Hematopoietic multipotent progenitor cell treated with erythropoietin and hydrocortisone succinate and interleukin-3 and kit ligand, for 4 days (in vitro differentiated cells): ENCODE results near the gene COLEC12.
A peak's percentile ranks its signal among the peaks of the same experiment; 100 is the strongest.

ENCODE experiments used
- DNase-seq: peaks from one replicate; pipeline ENCODE4 v3.0.0-alpha.2; 2015

Gene COLEC12

DNA sequence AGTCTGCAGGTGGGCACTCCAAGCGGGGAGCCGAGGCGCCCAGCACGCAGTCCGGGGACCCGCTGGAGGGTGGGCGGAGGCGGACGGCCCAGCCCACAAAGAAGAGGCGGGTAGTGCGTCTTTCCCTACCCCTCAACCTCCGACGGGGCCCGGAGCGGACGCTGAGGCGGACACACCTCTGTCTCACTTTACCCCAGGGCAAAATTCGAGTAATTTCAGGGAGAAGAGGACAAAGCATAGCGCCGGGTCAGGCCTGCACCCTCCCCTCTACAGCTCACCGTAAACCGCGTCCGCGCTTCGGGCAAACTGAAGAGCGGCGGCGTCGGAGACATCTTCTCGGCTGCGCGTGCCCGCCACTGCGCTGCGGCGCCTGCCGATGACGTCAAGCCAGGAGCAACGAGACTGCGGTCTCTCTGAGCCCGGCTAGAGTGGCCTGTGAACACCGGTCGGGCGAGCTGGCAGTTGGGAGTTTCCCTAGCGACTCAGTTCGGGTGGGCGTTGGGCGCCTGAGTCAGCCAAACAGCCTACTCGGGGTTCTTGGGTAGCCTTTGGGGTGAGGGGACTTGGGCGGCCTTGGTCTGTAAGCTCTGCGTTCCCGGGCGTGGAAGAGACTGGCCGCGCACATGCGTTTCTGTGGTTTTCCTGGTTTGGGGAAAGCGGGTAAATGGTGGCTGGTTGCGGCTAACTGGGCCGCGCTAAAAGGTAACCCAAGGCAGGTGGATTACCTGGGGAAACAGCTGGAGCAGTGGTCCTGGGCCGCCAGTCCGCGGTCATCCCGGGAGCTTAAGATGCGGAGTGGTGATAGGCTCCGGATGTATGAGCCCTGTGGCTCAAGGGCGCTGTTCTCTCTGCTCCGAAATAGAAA lies 232.6 kb downstream of the COLEC12 start, which contains the start of gene THOC1:
THOC1 (minus strand) TSS at position 360 of the 865 bp plus-strand sequence; CDS start at position 332, 28 bp downstream.
- peak; percentile 97 for DNase-seq

GRCh38 chr18:267380-267687 lies 233.2 kb downstream of the COLEC12 start:
- DNase-seq: no peak
